ENCODE data around the gene SLC38A6.

The SLC38A6 gene

GRCh38 chr14:60980811-60981632, at the start of gene SLC38A6, which contains the start of gene TRMT5:
SLC38A6 (plus strand) TSS chr14:60981245; CDS start chr14:60981278, 33 bp downstream.
TRMT5 (minus strand) TSS chr14:60981079; CDS start chr14:60980973, 106 bp downstream.
- DNase-seq: peak; percentile 72

GRCh38 chr14:60933920-60934655, 47.0 kb upstream of the SLC38A6 start:
- DNase-seq: no peak

GRCh38 chr14:60935319-60935718, 45.7 kb upstream of the SLC38A6 start:
- no peak for DNase-seq

GRCh38 chr14:60943637-60944032, 37.4 kb upstream of the SLC38A6 start:
- DNase-seq: no peak

GRCh38 chr14:60944204-60944603, 36.8 kb upstream of the SLC38A6 start:
- no peak for DNase-seq

- DNase-seq: no peak
Observed at GRCh38 chr14:60945984-60946383, 35.1 kb upstream of the SLC38A6 start.

- no peak for DNase-seq
Observed at GRCh38 chr14:60946773-60947172, 34.3 kb upstream of the SLC38A6 start.

GRCh38 chr14:60951776-60952435, 29.1 kb upstream of the SLC38A6 start:
- DNase-seq: no peak

- DNase-seq: no peak
Observed at GRCh38 chr14:60956202-60956601, 24.8 kb upstream of the SLC38A6 start.

- no peak for DNase-seq
Observed at GRCh38 chr14:60956632-60957031, 24.4 kb upstream of the SLC38A6 start.

- no peak for DNase-seq
Observed at GRCh38 chr14:60958146-60958545, 22.9 kb upstream of the SLC38A6 start.

GRCh38 chr14:60963761-60964160, 17.3 kb upstream of the SLC38A6 start:
- no peak for DNase-seq

GRCh38 chr14:60964904-60965303, 16.1 kb upstream of the SLC38A6 start:
- no peak for DNase-seq

GRCh38 chr14:60965402-60965801, 15.6 kb upstream of the SLC38A6 start:
- no peak for DNase-seq

- no peak for DNase-seq
Observed at GRCh38 chr14:60968099-60968498, 12.9 kb upstream of the SLC38A6 start.

GRCh38 chr14:60968671-60969070, 12.4 kb upstream of the SLC38A6 start:
- DNase-seq: no peak

GRCh38 chr14:60970146-60970545, 10.9 kb upstream of the SLC38A6 start:
- no peak for DNase-seq

GRCh38 chr14:60971271-60971670, 9.8 kb upstream of the SLC38A6 start:
- DNase-seq: no peak

GRCh38 chr14:60972295-60972694, 8.8 kb upstream of the SLC38A6 start:
- no peak for DNase-seq

GRCh38 chr14:60973070-60973469, 8.0 kb upstream of the SLC38A6 start:
- no peak for DNase-seq

- DNase-seq: no peak
Observed at GRCh38 chr14:60974090-60974651, 6.9 kb upstream of the SLC38A6 start.

GRCh38 chr14:60975551-60975950, 5.5 kb upstream of the SLC38A6 start:
- DNase-seq: no peak

GRCh38 chr14:60977847-60978246, 3.2 kb upstream of the SLC38A6 start:
- DNase-seq: no peak

All from GDM1 (cell line).